ENCODE results near the gene NKG7. TPM values are rescaled to one million over a fixed set of nuclear protein-coding genes. Genes with fewer than 3 reads are reported as not detected.

NKG7 gene
- total RNA-seq, 4 donors from 2014 or later, result 0.54 to 2.2 TPM; not detected in 2

- no peaks in the 10 kb centered on the region for H3K36me3 ChIP-seq
- no peak for TF ChIP-seq POLR2A (IDR thresholded peaks at IDR 0.05)
- no peak for TF ChIP-seq CTCF (IDR thresholded peaks at IDR 0.05)
- peaks cover 0 to 11% of the 10 kb centered on the region in 2 donors for H3K4me1 ChIP-seq
- H3K27me3 ChIP-seq, result peaks cover 7% of the 10 kb centered on the region
- no peak overlapping the region for H3K27ac ChIP-seq
- H3K9me3 ChIP-seq, result no peaks in the 10 kb centered on the region
- DNase-seq, result no peak
- 86 to 95% methylated on average over 5 of the region's 5 CpGs for WGBS, 2 donors
- H3K4me3 ChIP-seq (replicated peaks in 1 of 3), result no peak overlapping the region
- intact Hi-C loops (cut with DNase I), result no loop called here
Observed at GRCh38 chr19:51329411-51329810, 43.0 kb downstream of the NKG7 start.

- intact Hi-C loops (cut with DNase I), result no loop called here
- TF ChIP-seq CTCF (IDR thresholded peaks at IDR 0.05) (no peak), POLR2A (IDR thresholded peaks at IDR 0.05) (no peak)
- H3K9me3 ChIP-seq, result no peaks in the 10 kb centered on the region
- H3K4me1 ChIP-seq, result peaks cover 0 to 11% of the 10 kb centered on the region in 2 donors
- H3K27me3 ChIP-seq, result peaks cover 7% of the 10 kb centered on the region
- H3K27ac ChIP-seq, result no peak overlapping the region
- H3K36me3 ChIP-seq, result no peaks in the 10 kb centered on the region
- DNase-seq, result no peak
- H3K4me3 ChIP-seq (replicated peaks in 1 of 3), result no peak overlapping the region
- WGBS, 2 donors, result 2 to 6% methylated on average over 28 to 29 of the region's 75 CpGs
Observed at GRCh38 chr19:51327066-51328001, 45.1 kb downstream of the NKG7 start.

- no peaks in the 10 kb centered on the region for H3K36me3 ChIP-seq
- H3K4me1 ChIP-seq, result peaks cover 0 to 11% of the 10 kb centered on the region in 2 donors
- intact Hi-C loops (cut with DNase I), result no loop called here
- H3K9me3 ChIP-seq, result no peaks in the 10 kb centered on the region
- H3K4me3 ChIP-seq (replicated peaks in 1 of 3), result no peak overlapping the region
- DNase-seq, result no peak
- TF ChIP-seq POLR2A (IDR thresholded peaks at IDR 0.05), result no peak
- no peak for TF ChIP-seq CTCF (IDR thresholded peaks at IDR 0.05)
- H3K27me3 ChIP-seq, result peaks cover 7% of the 10 kb centered on the region
- no peak overlapping the region for H3K27ac ChIP-seq
- WGBS, 2 donors, result 25 to 53% methylated on average over 8 to 12 of the region's 36 CpGs
Observed at GRCh38 chr19:51326216-51327065, 46.0 kb downstream of the NKG7 start.

GRCh38 chr19:51325161-51325976 is 47.1 kb downstream of the NKG7 start:
- H3K27ac ChIP-seq, result no peak overlapping the region
- TF ChIP-seq CTCF (IDR thresholded peaks at IDR 0.05), result no peak
- TF ChIP-seq POLR2A (IDR thresholded peaks at IDR 0.05), result no peak
- no peaks in the 10 kb centered on the region for H3K36me3 ChIP-seq
- intact Hi-C loops (cut with DNase I), result no loop called here
- no peaks in the 10 kb centered on the region for H3K9me3 ChIP-seq
- 73 to 76% methylated on average over 26 of the region's 26 CpGs for WGBS, 2 donors
- peaks cover 0 to 11% of the 10 kb centered on the region in 2 donors for H3K4me1 ChIP-seq
- peaks cover 7% of the 10 kb centered on the region for H3K27me3 ChIP-seq
- H3K4me3 ChIP-seq (replicated peaks in 1 of 3), result no peak overlapping the region
- no peak for DNase-seq

Data from thyroid gland (tissue), 4 donors.